T1000 (cell line): ENCODE results near the gene GCSAM.
"Not testable (repeated sequence)": the region's sequence is repeated elsewhere in the genome, so short reads cannot be mapped to it uniquely, and the experiment has no call there.

Experiments used
- DNase-seq: peaks from one replicate; lab custom pipeline; 2025; ENCODE audit warnings: mixed read lengths; lab: John Stamatoyannopoulos, UW

The GCSAM gene

GRCh38 chr3:112074006-112074405, 59.0 kb downstream of the GCSAM start:
- no peak for DNase-seq

GRCh38 chr3:112072387-112073060, 60.5 kb downstream of the GCSAM start:
- not testable (repeated sequence) for DNase-seq
